Esophagus muscularis mucosa (tissue), 3 donors: Measurements from ENCODE around the gene CDK2.
"Not testable (repeated sequence)": the region's sequence is repeated elsewhere in the genome, so short reads cannot be mapped to it uniquely, and the experiment has no call there.

ENCODE experiments used
- CTCF ChIP-seq, 3 experiments: fragments of 200-600 bp in 2 of 3; fragments of 450-650 bp in 1 of 3; sonication (generic) in 2 of 3; IDR thresholded peaks; one replicate each; pipeline ENCODE4 v1.5.1; 2017 to 2019; ENCODE audit warnings: antibody characterized with exemption in 3 of 3, mild to moderate bottlenecking in 2 of 3, moderate library complexity in 1 of 3
- POLR2AphosphoS5 ChIP-seq, 2 donors: sonication (generic); formaldehyde crosslinking; IDR thresholded peaks; one replicate each; pipeline ENCODE4 v1.6.1; 2017; ENCODE audit warnings: antibody characterized with exemption in 2 of 2

- TF ChIP-seq CTCF, POLR2AphosphoS5 (IDR thresholded peaks at IDR 0.05): not testable (repeated sequence)
Measured at GRCh38 chr12:55999522-55999921, 32.9 kb downstream of the CDK2 start.
